ENCODE results near the gene WDFY4.

Gene WDFY4

DNA sequence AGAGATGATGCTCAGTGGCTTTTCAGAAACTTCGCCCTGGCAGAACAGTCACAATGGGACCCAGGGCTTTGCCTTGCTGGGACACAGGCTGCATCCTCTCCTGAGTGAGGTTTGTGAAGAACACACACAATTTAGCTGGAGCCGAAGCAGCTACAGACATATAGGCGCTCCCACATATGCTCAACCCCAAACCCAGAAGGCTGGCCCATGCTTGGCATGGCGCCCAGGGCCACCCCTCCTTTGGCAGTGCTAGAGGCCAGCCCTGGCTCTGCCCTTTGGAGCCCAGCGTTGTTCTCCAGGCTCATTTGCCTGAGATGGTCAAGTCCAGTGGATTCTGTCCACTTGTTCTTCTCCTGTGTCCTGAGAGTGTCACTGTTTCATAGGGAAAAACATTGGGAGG, 94.4 kb downstream of the WDFY4 start:
- no peak overlapping the region for H3K4me3 ChIP-seq (ENCODE audit: low read depth, low read length)
- H3K9me3 ChIP-seq (ENCODE audit: control insufficient read depth, insufficient read depth, low read depth, low read length): no peaks in the 10 kb centered on the region
- POLR2A ChIA-PET: no interaction called here
- H3K36me3 ChIP-seq (ENCODE audit: control insufficient read depth in 2 of 2, insufficient read depth in 1 of 2, low read length in 2 of 2): no peaks in the 10 kb centered on the region
- no peaks in the 10 kb centered on the region for H3K4me1 ChIP-seq (ENCODE audit: control insufficient read depth, insufficient read depth, low read length)
- TF ChIP-seq, protein P1, sequence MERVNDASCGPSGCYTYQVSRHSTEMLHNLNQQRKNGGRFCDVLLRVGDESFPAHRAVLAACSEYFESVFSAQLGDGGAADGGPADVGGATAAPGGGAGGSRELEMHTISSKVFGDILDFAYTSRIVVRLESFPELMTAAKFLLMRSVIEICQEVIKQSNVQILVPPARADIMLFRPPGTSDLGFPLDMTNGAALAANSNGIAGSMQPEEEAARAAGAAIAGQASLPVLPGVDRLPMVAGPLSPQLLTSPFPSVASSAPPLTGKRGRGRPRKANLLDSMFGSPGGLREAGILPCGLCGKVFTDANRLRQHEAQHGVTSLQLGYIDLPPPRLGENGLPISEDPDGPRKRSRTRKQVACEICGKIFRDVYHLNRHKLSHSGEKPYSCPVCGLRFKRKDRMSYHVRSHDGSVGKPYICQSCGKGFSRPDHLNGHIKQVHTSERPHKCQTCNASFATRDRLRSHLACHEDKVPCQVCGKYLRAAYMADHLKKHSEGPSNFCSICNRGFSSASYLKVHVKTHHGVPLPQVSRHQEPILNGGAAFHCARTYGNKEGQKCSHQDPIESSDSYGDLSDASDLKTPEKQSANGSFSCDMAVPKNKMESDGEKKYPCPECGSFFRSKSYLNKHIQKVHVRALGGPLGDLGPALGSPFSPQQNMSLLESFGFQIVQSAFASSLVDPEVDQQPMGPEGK (tag by site-specific recombination; IDR thresholded peaks at IDR 0.05): no peak
- TF ChIP-seq ZNF311 (tag by site-specific recombination; IDR thresholded peaks at IDR 0.05; ENCODE audit: borderline replicate concordance): no peak
- TF ChIP-seq REPIN1 (tag by site-specific recombination; IDR thresholded peaks at IDR 0.05; ENCODE audit: low read depth): no peak
- TF ChIP-seq KLF7 (tag by site-specific recombination; IDR thresholded peaks at IDR 0.05; ENCODE audit: borderline replicate concordance): no peak
- no peak for TF ChIP-seq ZFP69B (tag by site-specific recombination; IDR thresholded peaks at IDR 0.05)
- CTCF ChIA-PET: no interaction called here
- H3K27ac ChIP-seq (ENCODE audit: extremely low read depth, low read depth, low read length): no peak overlapping the region

DNA sequence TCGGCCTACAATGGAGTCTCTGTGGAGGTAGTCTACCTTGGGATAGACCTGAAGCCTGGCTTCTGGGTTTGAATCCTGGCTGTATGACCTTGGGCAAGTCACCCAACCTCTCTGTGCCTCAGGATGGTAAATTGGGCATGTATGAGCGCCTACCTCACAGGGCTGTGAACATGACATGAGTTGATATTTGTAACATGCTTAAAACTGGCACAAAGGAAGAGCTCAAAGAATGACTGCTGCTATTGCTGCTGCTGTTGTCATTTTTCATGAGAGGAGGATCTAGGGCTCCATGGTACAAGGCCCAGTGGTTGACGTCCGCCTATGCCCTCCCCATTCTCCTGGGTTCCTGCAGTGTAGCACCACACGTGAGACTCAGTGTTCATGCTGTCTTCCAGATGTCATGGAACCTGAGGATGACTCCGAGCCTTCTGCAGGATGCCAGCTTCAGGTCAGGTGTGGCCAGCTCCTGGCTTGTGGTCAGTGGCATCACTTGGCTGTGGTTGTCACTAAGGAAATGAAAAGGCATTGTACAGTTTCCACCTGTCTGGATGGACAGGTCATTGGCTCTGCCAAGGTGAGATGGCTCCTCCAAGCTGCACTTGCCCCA, 95.0 kb downstream of the WDFY4 start:
- H3K36me3 ChIP-seq (ENCODE audit: control insufficient read depth in 2 of 2, insufficient read depth in 1 of 2, low read length in 2 of 2): no peaks in the 10 kb centered on the region
- CTCF ChIA-PET: interaction anchor here (0.6 kb wide), 1 partner anchor 79 kb away, joined by 4 read pairs; no protein-coding TSS in a partner anchor
- POLR2A ChIA-PET: no interaction called here

DNA sequence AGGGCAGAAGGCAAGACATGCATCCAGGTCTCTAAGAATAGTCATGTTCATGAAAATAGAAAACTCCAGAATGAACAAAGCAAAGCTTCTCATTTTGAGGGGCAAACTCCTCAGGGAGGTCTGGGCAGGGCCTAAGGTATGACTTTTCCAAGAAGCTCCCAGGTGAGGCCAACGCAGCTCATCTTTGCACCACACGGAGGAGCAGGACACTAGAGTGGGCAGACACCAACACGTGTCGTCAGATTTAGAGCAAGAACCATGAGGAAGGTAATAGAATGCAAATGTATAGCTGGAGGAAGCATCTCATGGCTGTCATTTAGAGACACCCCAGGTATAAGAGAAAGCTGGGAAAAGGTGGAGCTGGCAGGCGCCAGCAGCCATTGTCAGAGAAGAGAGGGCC, 95.7 kb downstream of the WDFY4 start:
- Histone ChIP-seq H3K4me3 (ENCODE audit: low read depth, low read length) (no peak overlapping the region), H3K4me1 (ENCODE audit: control insufficient read depth, insufficient read depth, low read length) (no peaks in the 10 kb centered on the region), H3K27ac (ENCODE audit: extremely low read depth, low read depth, low read length) (no peak overlapping the region), H3K9me3 (ENCODE audit: control insufficient read depth, insufficient read depth, low read depth, low read length) (no peaks in the 10 kb centered on the region), H3K36me3 (ENCODE audit: control insufficient read depth in 2 of 2, insufficient read depth in 1 of 2, low read length in 2 of 2) (no peaks in the 10 kb centered on the region)
- CTCF ChIA-PET: interaction anchor here (0.6 kb wide), 1 partner anchor 80 kb away, joined by 4 read pairs; no protein-coding TSS in a partner anchor
- POLR2A ChIA-PET: no interaction called here
- no peak for TF ChIP-seq ZNF843 (tag by site-specific recombination; IDR thresholded peaks at IDR 0.05)
- TF ChIP-seq SALL2 (tag by site-specific recombination; IDR thresholded peaks at IDR 0.05; ENCODE audit: borderline replicate concordance): no peak
- TF ChIP-seq SP3 (tag by site-specific recombination; IDR thresholded peaks at IDR 0.05): no peak
- TF ChIP-seq ZNF776 (tag by site-specific recombination; IDR thresholded peaks at IDR 0.05; ENCODE audit: borderline replicate concordance): no peak
- TF ChIP-seq ZBTB1 (tag by site-specific recombination; IDR thresholded peaks at IDR 0.05): no peak
- TF ChIP-seq KLF7 (tag by site-specific recombination; IDR thresholded peaks at IDR 0.05; ENCODE audit: borderline replicate concordance): no peak
- TF ChIP-seq ZNF560 (tag by site-specific recombination; IDR thresholded peaks at IDR 0.05; ENCODE audit: borderline replicate concordance): no peak
- no peak for TF ChIP-seq ZNF433 (tag by site-specific recombination; IDR thresholded peaks at IDR 0.05; ENCODE audit: low read depth)
- TF ChIP-seq, protein P2, sequence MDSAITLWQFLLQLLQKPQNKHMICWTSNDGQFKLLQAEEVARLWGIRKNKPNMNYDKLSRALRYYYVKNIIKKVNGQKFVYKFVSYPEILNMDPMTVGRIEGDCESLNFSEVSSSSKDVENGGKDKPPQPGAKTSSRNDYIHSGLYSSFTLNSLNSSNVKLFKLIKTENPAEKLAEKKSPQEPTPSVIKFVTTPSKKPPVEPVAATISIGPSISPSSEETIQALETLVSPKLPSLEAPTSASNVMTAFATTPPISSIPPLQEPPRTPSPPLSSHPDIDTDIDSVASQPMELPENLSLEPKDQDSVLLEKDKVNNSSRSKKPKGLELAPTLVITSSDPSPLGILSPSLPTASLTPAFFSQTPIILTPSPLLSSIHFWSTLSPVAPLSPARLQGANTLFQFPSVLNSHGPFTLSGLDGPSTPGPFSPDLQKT (IDR thresholded peaks at IDR 0.05; ENCODE audit: borderline replicate concordance, low read depth, low read length): no peak
- TF ChIP-seq SCRT1 (tag by site-specific recombination; IDR thresholded peaks at IDR 0.05; ENCODE audit: borderline replicate concordance): no peak
- no peak for TF ChIP-seq SCRT2 (tag by site-specific recombination; IDR thresholded peaks at IDR 0.05)
- no peak for TF ChIP-seq ZNF248 (tag by site-specific recombination; IDR thresholded peaks at IDR 0.05)

More for the DNA sequence above, 95.0 kb downstream of the WDFY4 start:
- no peaks in the 10 kb centered on the region for H3K9me3 ChIP-seq (ENCODE audit: control insufficient read depth, insufficient read depth, low read depth, low read length)
- no peak for TF ChIP-seq ZNF585B (tag by site-specific recombination; IDR thresholded peaks at IDR 0.05)
- TF ChIP-seq, protein P3, sequence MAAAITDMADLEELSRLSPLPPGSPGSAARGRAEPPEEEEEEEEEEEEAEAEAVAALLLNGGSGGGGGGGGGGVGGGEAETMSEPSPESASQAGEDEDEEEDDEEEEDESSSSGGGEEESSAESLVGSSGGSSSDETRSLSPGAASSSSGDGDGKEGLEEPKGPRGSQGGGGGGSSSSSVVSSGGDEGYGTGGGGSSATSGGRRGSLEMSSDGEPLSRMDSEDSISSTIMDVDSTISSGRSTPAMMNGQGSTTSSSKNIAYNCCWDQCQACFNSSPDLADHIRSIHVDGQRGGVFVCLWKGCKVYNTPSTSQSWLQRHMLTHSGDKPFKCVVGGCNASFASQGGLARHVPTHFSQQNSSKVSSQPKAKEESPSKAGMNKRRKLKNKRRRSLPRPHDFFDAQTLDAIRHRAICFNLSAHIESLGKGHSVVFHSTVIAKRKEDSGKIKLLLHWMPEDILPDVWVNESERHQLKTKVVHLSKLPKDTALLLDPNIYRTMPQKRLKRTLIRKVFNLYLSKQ (tag by site-specific recombination; IDR thresholded peaks at IDR 0.05; ENCODE audit: borderline replicate concordance): no peak
- TF ChIP-seq ZNF596 (tag by site-specific recombination; IDR thresholded peaks at IDR 0.05): no peak
- TF ChIP-seq ZNF138 (tag by site-specific recombination; IDR thresholded peaks at IDR 0.05; ENCODE audit: borderline replicate concordance): no peak
- no peak for TF ChIP-seq ZNF510 (tag by site-specific recombination; IDR thresholded peaks at IDR 0.05; ENCODE audit: insufficient replicate concordance)
- H3K4me1 ChIP-seq (ENCODE audit: control insufficient read depth, insufficient read depth, low read length): no peaks in the 10 kb centered on the region
- H3K4me3 ChIP-seq (ENCODE audit: low read depth, low read length): no peak overlapping the region
- H3K27ac ChIP-seq (ENCODE audit: extremely low read depth, low read depth, low read length): no peak overlapping the region

All from HEK293 (cell line).